ENCODE measurements around the gene ANKS1B. TPM values are rescaled to one million over a fixed set of nuclear protein-coding genes. Genes with fewer than 3 reads are reported as not detected.

The ANKS1B gene
- total RNA-seq, 5 donors from 2014 or later (not counting 1 experiment from before 2014, with no cell fraction given): 0.18 to 0.47 (median 0.19) TPM; not detected in 2

DNA sequence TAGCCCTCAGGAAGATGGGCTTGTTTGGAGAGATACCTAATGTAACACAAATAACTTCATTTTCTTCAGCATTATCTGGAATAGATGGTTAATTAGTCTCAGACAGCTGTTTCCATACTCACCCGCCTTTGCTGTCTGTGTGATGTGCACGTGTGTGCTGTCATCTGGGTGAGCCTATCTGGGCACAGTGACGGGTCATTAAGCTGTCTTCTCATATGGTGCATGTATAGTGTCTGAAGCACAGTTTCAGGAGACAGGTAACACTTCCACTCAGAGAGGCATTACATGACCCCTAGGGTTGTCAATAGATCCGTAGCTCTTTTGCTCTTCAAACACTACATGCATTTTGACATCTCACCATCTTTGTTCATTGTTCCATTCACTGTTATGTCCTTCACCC is 846.3 kb downstream of the ANKS1B start:
- Mint-ChIP-seq H3K27ac (no peak overlapping the region), H3K27me3 (no peaks in the 10 kb centered on the region), H3K36me3 (no peaks in the 10 kb centered on the region), H3K4me3 (no peak overlapping the region), H3K9me3 (peaks cover 4 to 10% (median 5%) of the 10 kb centered on the region in 3 donors), H3K4me1 (no peaks in the 10 kb centered on the region)
- POLR2A ChIA-PET: no interaction called here
- no peak overlapping the region for H3K4me3 ChIP-seq (ENCODE audit: control insufficient read depth in 1 of 2, extremely low read depth in 1 of 2, low read length in 1 of 2)
- CTCF ChIA-PET: interaction anchor here in 1 of 2 donors (0.6 kb wide), 1 partner anchor 41 kb away, joined by 3 read pairs; no protein-coding TSS in a partner anchor
- H3K9me3 ChIP-seq: no peaks in the 10 kb centered on the region
- H3K4me1 ChIP-seq (ENCODE audit: control insufficient read depth in 1 of 2, extremely low read depth in 1 of 2, insufficient read depth in 2 of 2, low read length in 2 of 2): no peaks in the 10 kb centered on the region
- ATAC-seq (replicated peaks in 1 of 4): no peak
- no peak overlapping the region for H3K27ac ChIP-seq (ENCODE audit: low read length)
- H3K27me3 ChIP-seq (replicated peaks in 1 of 2; ENCODE audit: control insufficient read depth in 2 of 2, extremely low read depth in 1 of 2, insufficient read depth in 2 of 2, low read length in 1 of 2): no peaks in the 10 kb centered on the region
- no peak for DNase-seq
- 81% methylated on average over 3 of the region's 4 CpGs for WGBS (ENCODE audit: insufficient coverage)
- H3K36me3 ChIP-seq (ENCODE audit: control insufficient read depth in 2 of 2, extremely low read depth in 1 of 2, insufficient read depth in 1 of 2, low read length in 1 of 2): no peaks in the 10 kb centered on the region

- DNase-seq: no peak
- Mint-ChIP-seq H3K4me3 (no peak overlapping the region), H3K27me3 (no peaks in the 10 kb centered on the region), H3K36me3 (no peaks in the 10 kb centered on the region), H3K9me3 (peaks cover 2 to 9% (median 4%) of the 10 kb centered on the region in 3 donors), H3K4me1 (no peaks in the 10 kb centered on the region), H3K27ac (no peak overlapping the region)
- no peak for ATAC-seq (replicated peaks in 1 of 4)
- ChIA-PET POLR2A (no interaction called here), CTCF (no interaction called here)
- no peaks in the 10 kb centered on the region for H3K9me3 ChIP-seq
- H3K27ac ChIP-seq (ENCODE audit: low read length): no peak overlapping the region
- no peaks in the 10 kb centered on the region for H3K4me1 ChIP-seq (ENCODE audit: control insufficient read depth in 1 of 2, extremely low read depth in 1 of 2, insufficient read depth in 2 of 2, low read length in 2 of 2)
- no peaks in the 10 kb centered on the region for H3K36me3 ChIP-seq (ENCODE audit: control insufficient read depth in 2 of 2, extremely low read depth in 1 of 2, insufficient read depth in 1 of 2, low read length in 1 of 2)
- H3K4me3 ChIP-seq (ENCODE audit: control insufficient read depth in 1 of 2, extremely low read depth in 1 of 2, low read length in 1 of 2): no peak overlapping the region
- H3K27me3 ChIP-seq (replicated peaks in 1 of 2; ENCODE audit: control insufficient read depth in 2 of 2, extremely low read depth in 1 of 2, insufficient read depth in 2 of 2, low read length in 1 of 2): no peaks in the 10 kb centered on the region
- 33% methylated on average over 1 of the region's 8 CpGs for WGBS (ENCODE audit: insufficient coverage)
These were observed 847.4 kb downstream of the ANKS1B start for GRCh38 chr12:99137124-99137855.

DNA sequence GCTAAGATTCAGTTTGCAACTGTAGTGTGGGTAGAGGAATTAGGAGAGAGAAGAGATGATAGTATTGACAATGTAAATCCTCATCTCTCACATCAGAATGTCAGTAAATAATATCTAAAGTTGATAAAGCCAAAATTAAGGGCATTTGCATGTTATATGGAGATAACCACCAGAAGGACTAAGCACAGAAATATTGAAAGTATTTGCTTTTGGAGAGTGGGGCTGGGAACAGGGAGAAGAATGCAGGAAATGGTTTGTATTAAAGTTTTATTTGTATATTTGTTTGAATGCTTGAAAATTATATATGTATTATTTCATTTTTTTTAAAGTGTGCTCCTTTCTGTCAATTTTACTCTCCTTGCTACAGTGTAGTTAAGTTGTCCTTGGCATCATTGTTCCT is 848.2 kb downstream of the ANKS1B start:
- H3K4me1 Mint-ChIP-seq: no peaks in the 10 kb centered on the region
- H3K27me3 Mint-ChIP-seq: no peaks in the 10 kb centered on the region
- Histone ChIP-seq H3K4me1 (ENCODE audit: control insufficient read depth in 1 of 2, extremely low read depth in 1 of 2, insufficient read depth in 2 of 2, low read length in 2 of 2) (no peaks in the 10 kb centered on the region), H3K27ac (ENCODE audit: low read length) (no peak overlapping the region), H3K9me3 (no peaks in the 10 kb centered on the region), H3K4me3 (ENCODE audit: control insufficient read depth in 1 of 2, extremely low read depth in 1 of 2, low read length in 1 of 2) (no peak overlapping the region), H3K27me3 (replicated peaks in 1 of 2; ENCODE audit: control insufficient read depth in 2 of 2, extremely low read depth in 1 of 2, insufficient read depth in 2 of 2, low read length in 1 of 2) (no peaks in the 10 kb centered on the region), H3K36me3 (ENCODE audit: control insufficient read depth in 2 of 2, extremely low read depth in 1 of 2, insufficient read depth in 1 of 2, low read length in 1 of 2) (no peaks in the 10 kb centered on the region)
- ChIA-PET CTCF (no interaction called here), POLR2A (no interaction called here)
- H3K4me3 Mint-ChIP-seq: no peak overlapping the region
- ATAC-seq (replicated peaks in 1 of 4): no peak
- no peak for DNase-seq
- peaks cover 0 to 4% (median under 1%) of the 10 kb centered on the region in 3 donors for H3K9me3 Mint-ChIP-seq
- no peaks in the 10 kb centered on the region for H3K36me3 Mint-ChIP-seq
- H3K27ac Mint-ChIP-seq: no peak overlapping the region

- POLR2A ChIA-PET: no interaction called here
- Histone ChIP-seq H3K27me3 (replicated peaks in 1 of 2; ENCODE audit: control insufficient read depth in 2 of 2, extremely low read depth in 1 of 2, insufficient read depth in 2 of 2, low read length in 1 of 2) (no peaks in the 10 kb centered on the region), H3K27ac (ENCODE audit: low read length) (no peak overlapping the region), H3K36me3 (ENCODE audit: control insufficient read depth in 2 of 2, extremely low read depth in 1 of 2, insufficient read depth in 1 of 2, low read length in 1 of 2) (no peaks in the 10 kb centered on the region), H3K4me3 (ENCODE audit: control insufficient read depth in 1 of 2, extremely low read depth in 1 of 2, low read length in 1 of 2) (no peak overlapping the region), H3K9me3 (no peaks in the 10 kb centered on the region), H3K4me1 (ENCODE audit: control insufficient read depth in 1 of 2, extremely low read depth in 1 of 2, insufficient read depth in 2 of 2, low read length in 2 of 2) (no peaks in the 10 kb centered on the region)
- ATAC-seq (replicated peaks in 1 of 4) (no peak), DNase-seq (no peak)
- CTCF ChIA-PET: no interaction called here
- no CpG with 5 or more reads among the region's 4 CpGs for WGBS (ENCODE audit: insufficient coverage)
- no peak overlapping the region for H3K27ac Mint-ChIP-seq
- H3K4me1 Mint-ChIP-seq: no peaks in the 10 kb centered on the region
- peaks cover 0 to 4% (median 0%) of the 10 kb centered on the region in 3 donors for H3K9me3 Mint-ChIP-seq
- no peaks in the 10 kb centered on the region for H3K36me3 Mint-ChIP-seq
- no peak overlapping the region for H3K4me3 Mint-ChIP-seq
- H3K27me3 Mint-ChIP-seq: no peaks in the 10 kb centered on the region
These were observed 849.4 kb downstream of the ANKS1B start for GRCh38 chr12:99135376-99135775.

- no peak for ATAC-seq (replicated peaks in 1 of 4)
- Mint-ChIP-seq H3K36me3 (no peaks in the 10 kb centered on the region), H3K27ac (no peak overlapping the region), H3K9me3 (no peaks in the 10 kb centered on the region), H3K4me3 (no peak overlapping the region), H3K27me3 (no peaks in the 10 kb centered on the region), H3K4me1 (no peaks in the 10 kb centered on the region)
- no peaks in the 10 kb centered on the region for H3K27me3 ChIP-seq (replicated peaks in 1 of 2; ENCODE audit: control insufficient read depth in 2 of 2, extremely low read depth in 1 of 2, insufficient read depth in 2 of 2, low read length in 1 of 2)
- H3K36me3 ChIP-seq (ENCODE audit: control insufficient read depth in 2 of 2, extremely low read depth in 1 of 2, insufficient read depth in 1 of 2, low read length in 1 of 2): no peaks in the 10 kb centered on the region
- DNase-seq: no peak
- H3K4me3 ChIP-seq (ENCODE audit: control insufficient read depth in 1 of 2, extremely low read depth in 1 of 2, low read length in 1 of 2): no peak overlapping the region
- POLR2A ChIA-PET: no interaction called here
- no peaks in the 10 kb centered on the region for H3K4me1 ChIP-seq (ENCODE audit: control insufficient read depth in 1 of 2, extremely low read depth in 1 of 2, insufficient read depth in 2 of 2, low read length in 2 of 2)
- CTCF ChIA-PET: no interaction called here
- no peak overlapping the region for H3K27ac ChIP-seq (ENCODE audit: low read length)
- no peaks in the 10 kb centered on the region for H3K9me3 ChIP-seq
- WGBS (ENCODE audit: insufficient coverage): 40% methylated on average over 1 of the region's 2 CpGs
These were observed 851.3 kb downstream of the ANKS1B start for GRCh38 chr12:99133401-99133800.

GRCh38 chr12:99131751-99132199 is 853.0 kb downstream of the ANKS1B start:
- Histone ChIP-seq H3K9me3 (no peaks in the 10 kb centered on the region), H3K27me3 (replicated peaks in 1 of 2; ENCODE audit: control insufficient read depth in 2 of 2, extremely low read depth in 1 of 2, insufficient read depth in 2 of 2, low read length in 1 of 2) (no peaks in the 10 kb centered on the region), H3K27ac (ENCODE audit: low read length) (no peak overlapping the region), H3K4me1 (ENCODE audit: control insufficient read depth in 1 of 2, extremely low read depth in 1 of 2, insufficient read depth in 2 of 2, low read length in 2 of 2) (no peaks in the 10 kb centered on the region), H3K36me3 (ENCODE audit: control insufficient read depth in 2 of 2, extremely low read depth in 1 of 2, insufficient read depth in 1 of 2, low read length in 1 of 2) (no peaks in the 10 kb centered on the region), H3K4me3 (ENCODE audit: control insufficient read depth in 1 of 2, extremely low read depth in 1 of 2, low read length in 1 of 2) (no peak overlapping the region)
- 29% methylated on average over 4 of the region's 7 CpGs for WGBS (ENCODE audit: insufficient coverage)
- H3K4me3 Mint-ChIP-seq: no peak overlapping the region
- POLR2A ChIA-PET: no interaction called here
- no peak for ATAC-seq (replicated peaks in 1 of 4)
- H3K4me1 Mint-ChIP-seq: no peaks in the 10 kb centered on the region
- no peak overlapping the region for H3K27ac Mint-ChIP-seq
- no peaks in the 10 kb centered on the region for H3K36me3 Mint-ChIP-seq
- no peaks in the 10 kb centered on the region for H3K27me3 Mint-ChIP-seq
- CTCF ChIA-PET: no interaction called here
- no peaks in the 10 kb centered on the region for H3K9me3 Mint-ChIP-seq
- no peak for DNase-seq
